ENCODE measurements around the gene DAD1.

The DAD1 gene

DNA sequence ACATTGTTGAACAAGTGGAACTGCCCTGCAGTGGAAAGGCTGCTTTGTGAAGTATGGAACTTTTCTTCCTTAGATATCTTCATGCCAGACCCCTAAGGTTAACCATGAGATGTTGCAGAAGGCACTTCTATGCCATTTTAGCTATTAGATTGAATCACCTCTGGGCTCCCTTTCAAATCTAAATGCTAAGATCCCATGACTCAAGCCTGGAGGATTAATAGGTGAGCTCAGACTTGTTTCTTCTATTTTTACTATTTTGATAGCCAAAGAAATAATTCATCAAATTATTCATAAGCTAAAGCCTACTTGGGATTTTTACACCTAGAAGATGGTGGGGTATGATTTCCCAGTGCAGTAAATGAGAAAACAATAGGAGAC lies 64.3 kb downstream of the DAD1 start (continued):
- TF ChIP-seq ZNF530 (tag by site-specific recombination; IDR thresholded peaks at IDR 0.05; ENCODE audit: low read depth) (no peak), ZNF76 (tag by site-specific recombination; IDR thresholded peaks at IDR 0.05; ENCODE audit: borderline replicate concordance, low read depth) (no peak), ZNF521 (tag by site-specific recombination; IDR thresholded peaks at IDR 0.05) (no peak), ZNF416 (tag by site-specific recombination; IDR thresholded peaks at IDR 0.05) (no peak), ZNF366 (tag by site-specific recombination; conservative IDR thresholded peaks at IDR 0.05) (no peak)

DNA sequence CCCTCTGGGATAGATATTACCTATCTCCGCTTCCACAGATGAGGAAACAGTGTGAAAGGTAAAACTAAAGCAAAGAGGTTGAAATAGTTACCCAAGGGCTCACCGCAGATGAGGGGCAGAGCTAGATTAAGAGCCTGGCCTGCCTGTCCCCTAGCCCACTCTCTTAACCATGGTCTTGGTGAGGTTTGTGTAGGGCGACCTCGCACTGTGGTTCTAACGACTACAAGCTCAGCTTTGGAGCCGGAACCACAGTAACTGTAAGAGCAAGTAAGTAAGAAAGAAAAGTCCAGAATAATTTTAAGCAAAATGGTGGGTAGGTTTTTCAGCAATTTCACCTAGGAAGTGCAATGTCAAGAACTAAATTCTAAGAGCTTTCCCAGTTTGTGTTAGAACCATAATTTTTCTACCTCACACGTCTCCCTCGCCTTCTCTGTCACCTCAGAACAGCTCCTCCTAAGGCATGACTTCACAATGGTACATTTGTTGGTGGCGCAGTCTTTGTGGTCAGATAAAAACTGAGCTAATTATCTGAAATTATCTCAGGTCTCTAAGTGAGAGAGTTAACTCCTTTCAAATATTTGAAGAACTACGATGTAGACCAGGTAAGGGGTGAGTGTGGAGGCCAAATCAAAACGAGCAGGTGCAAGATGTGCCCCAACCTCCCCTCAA lies 64.8 kb downstream of the DAD1 start:
- H3K4me3 ChIP-seq (ENCODE audit: low read depth, low read length), result no peak overlapping the region

More for the DNA sequence above, 64.8 kb downstream of the DAD1 start:
- Histone ChIP-seq H3K27ac (ENCODE audit: extremely low read depth, low read depth, low read length) (no peak overlapping the region), H3K4me1 (ENCODE audit: control insufficient read depth, insufficient read depth, low read length) (0 out of 2 replicates have a peak, but pooled peaks cover 2% of the 10 kb centered on the region), H3K9me3 (ENCODE audit: control insufficient read depth, insufficient read depth, low read depth, low read length) (no peaks in the 10 kb centered on the region), H3K36me3 (ENCODE audit: control insufficient read depth in 2 of 2, insufficient read depth in 1 of 2, low read length in 2 of 2) (no peaks in the 10 kb centered on the region)
- CTCF ChIA-PET, result interaction anchor here (1.3 kb wide), 1 partner anchor 48 kb away, joined by 4 read pairs; no protein-coding TSS in a partner anchor
- TF ChIP-seq, protein P1, sequence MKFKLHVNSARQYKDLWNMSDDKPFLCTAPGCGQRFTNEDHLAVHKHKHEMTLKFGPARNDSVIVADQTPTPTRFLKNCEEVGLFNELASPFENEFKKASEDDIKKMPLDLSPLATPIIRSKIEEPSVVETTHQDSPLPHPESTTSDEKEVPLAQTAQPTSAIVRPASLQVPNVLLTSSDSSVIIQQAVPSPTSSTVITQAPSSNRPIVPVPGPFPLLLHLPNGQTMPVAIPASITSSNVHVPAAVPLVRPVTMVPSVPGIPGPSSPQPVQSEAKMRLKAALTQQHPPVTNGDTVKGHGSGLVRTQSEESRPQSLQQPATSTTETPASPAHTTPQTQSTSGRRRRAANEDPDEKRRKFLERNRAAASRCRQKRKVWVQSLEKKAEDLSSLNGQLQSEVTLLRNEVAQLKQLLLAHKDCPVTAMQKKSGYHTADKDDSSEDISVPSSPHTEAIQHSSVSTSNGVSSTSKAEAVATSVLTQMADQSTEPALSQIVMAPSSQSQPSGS (tag by site-specific recombination; IDR thresholded peaks at IDR 0.05; ENCODE audit: low read depth), result no peak
- TF ChIP-seq ZNF112 (tag by site-specific recombination; IDR thresholded peaks at IDR 0.05), result no peak
- TF ChIP-seq ZNF558 (tag by site-specific recombination; IDR thresholded peaks at IDR 0.05), result no peak
- TF ChIP-seq ZNF23 (tag by site-specific recombination; IDR thresholded peaks at IDR 0.05; ENCODE audit: borderline replicate concordance), result no peak
- no peak for TF ChIP-seq PRDM1 (tag by site-specific recombination; IDR thresholded peaks at IDR 0.05)
- no peak for TF ChIP-seq KLF7 (tag by site-specific recombination; IDR thresholded peaks at IDR 0.05; ENCODE audit: borderline replicate concordance)
- no peak for TF ChIP-seq REPIN1 (tag by site-specific recombination; IDR thresholded peaks at IDR 0.05; ENCODE audit: low read depth)
- no peak for TF ChIP-seq HOXA7 (CRISPR knock-in tag; IDR thresholded peaks at IDR 0.05; ENCODE audit: borderline replicate concordance)
- TF ChIP-seq, protein P2, sequence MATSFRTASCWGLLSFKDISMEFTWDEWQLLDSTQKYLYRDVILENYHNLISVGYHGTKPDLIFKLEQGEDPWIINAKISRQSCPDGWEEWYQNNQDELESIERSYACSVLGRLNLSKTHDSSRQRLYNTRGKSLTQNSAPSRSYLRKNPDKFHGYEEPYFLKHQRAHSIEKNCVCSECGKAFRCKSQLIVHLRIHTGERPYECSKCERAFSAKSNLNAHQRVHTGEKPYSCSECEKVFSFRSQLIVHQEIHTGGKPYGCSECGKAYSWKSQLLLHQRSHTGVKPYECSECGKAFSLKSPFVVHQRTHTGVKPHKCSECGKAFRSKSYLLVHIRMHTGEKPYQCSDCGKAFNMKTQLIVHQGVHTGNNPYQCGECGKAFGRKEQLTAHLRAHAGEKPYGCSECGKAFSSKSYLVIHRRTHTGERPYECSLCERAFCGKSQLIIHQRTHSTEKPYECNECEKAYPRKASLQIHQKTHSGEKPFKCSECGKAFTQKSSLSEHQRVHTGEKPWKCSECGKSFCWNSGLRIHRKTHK (tag by site-specific recombination; IDR thresholded peaks at IDR 0.05), result no peak
- TF ChIP-seq MZF1 (tag by site-specific recombination; IDR thresholded peaks at IDR 0.05; ENCODE audit: borderline replicate concordance), result no peak
- TF ChIP-seq ZNF654 (tag by site-specific recombination; IDR thresholded peaks at IDR 0.05; ENCODE audit: low read depth), result no peak
- no peak for TF ChIP-seq ZNF16 (tag by site-specific recombination; IDR thresholded peaks at IDR 0.05; ENCODE audit: low read depth)
- TF ChIP-seq, protein P3, sequence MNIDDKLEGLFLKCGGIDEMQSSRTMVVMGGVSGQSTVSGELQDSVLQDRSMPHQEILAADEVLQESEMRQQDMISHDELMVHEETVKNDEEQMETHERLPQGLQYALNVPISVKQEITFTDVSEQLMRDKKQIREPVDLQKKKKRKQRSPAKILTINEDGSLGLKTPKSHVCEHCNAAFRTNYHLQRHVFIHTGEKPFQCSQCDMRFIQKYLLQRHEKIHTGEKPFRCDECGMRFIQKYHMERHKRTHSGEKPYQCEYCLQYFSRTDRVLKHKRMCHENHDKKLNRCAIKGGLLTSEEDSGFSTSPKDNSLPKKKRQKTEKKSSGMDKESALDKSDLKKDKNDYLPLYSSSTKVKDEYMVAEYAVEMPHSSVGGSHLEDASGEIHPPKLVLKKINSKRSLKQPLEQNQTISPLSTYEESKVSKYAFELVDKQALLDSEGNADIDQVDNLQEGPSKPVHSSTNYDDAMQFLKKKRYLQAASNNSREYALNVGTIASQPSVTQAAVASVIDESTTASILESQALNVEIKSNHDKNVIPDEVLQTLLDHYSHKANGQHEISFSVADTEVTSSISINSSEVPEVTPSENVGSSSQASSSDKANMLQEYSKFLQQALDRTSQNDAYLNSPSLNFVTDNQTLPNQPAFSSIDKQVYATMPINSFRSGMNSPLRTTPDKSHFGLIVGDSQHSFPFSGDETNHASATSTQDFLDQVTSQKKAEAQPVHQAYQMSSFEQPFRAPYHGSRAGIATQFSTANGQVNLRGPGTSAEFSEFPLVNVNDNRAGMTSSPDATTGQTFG (tag by site-specific recombination; IDR thresholded peaks at IDR 0.05; ENCODE audit: borderline replicate concordance), result no peak
- no peak for TF ChIP-seq KLF1 (tag by site-specific recombination; IDR thresholded peaks at IDR 0.05)
- TF ChIP-seq BCL11A (tag by site-specific recombination; IDR thresholded peaks at IDR 0.05; ENCODE audit: low read depth), result no peak
- TF ChIP-seq ZNF701 (tag by site-specific recombination; IDR thresholded peaks at IDR 0.05), result no peak
- no peak for TF ChIP-seq ZFP3 (tag by site-specific recombination; IDR thresholded peaks at IDR 0.05; ENCODE audit: low read depth)
- no peak for TF ChIP-seq ZNF335 (tag by site-specific recombination; conservative IDR thresholded peaks at IDR 0.05)
- TF ChIP-seq ZNF530 (tag by site-specific recombination; IDR thresholded peaks at IDR 0.05; ENCODE audit: low read depth), result no peak
- TF ChIP-seq, protein P4, sequence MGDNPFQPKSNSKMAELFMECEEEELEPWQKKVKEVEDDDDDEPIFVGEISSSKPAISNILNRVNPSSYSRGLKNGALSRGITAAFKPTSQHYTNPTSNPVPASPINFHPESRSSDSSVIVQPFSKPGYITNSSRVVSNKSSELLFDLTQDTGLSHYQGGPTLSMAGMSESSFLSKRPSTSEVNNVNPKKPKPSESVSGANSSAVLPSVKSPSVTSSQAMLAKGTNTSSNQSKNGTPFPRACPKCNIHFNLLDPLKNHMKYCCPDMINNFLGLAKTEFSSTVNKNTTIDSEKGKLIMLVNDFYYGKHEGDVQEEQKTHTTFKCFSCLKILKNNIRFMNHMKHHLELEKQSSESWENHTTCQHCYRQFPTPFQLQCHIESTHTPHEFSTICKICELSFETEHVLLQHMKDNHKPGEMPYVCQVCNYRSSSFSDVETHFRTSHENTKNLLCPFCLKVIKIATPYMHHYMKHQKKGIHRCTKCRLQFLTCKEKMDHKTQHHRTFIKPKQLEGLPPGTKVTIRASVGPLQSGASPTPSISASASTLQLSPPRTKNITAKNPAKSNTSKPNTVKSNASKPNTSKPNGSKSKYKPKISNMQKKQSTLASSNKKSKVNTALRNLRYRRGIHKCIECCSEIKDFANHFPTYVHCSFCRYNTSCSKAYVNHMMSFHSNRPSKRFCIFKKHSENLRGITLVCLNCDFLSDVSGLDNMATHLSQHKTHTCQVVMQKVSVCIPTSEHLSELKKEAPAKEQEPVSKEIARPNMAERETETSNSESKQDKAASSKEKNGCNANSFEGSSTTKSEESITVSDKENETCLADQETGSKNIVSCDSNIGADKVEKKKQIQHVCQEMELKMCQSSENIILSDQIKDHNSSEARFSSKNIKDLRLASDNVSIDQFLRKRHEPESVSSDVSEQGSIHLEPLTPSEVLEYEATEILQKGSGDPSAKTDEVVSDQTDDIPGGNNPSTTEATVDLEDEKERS (tag by site-specific recombination; IDR thresholded peaks at IDR 0.05), result no peak
- POLR2A ChIA-PET, result interaction anchor here (1.2 kb wide), 1 partner anchor 9 kb away, joined by 3 read pairs; no protein-coding TSS in a partner anchor
